Heart left ventricle (tissue), 16 donors: ENCODE measurements around the gene NEDD4L. TPM values are rescaled to one million over a fixed set of nuclear protein-coding genes. Genes with fewer than 3 reads are reported as not detected.

ENCODE experiments used
- ATAC-seq, 4 donors: fragments of 200-7000 bp; cut with Tn5 transposase; one replicate each; pipeline ENCODE4 v1.9.1; 2020 to 2022; ENCODE audit warnings: moderate library complexity in 4 of 4, mild to moderate bottlenecking in 3 of 4, moderate number of reproducible peaks in 1 of 4
- DNase-seq, 5 donors: peaks; one replicate each; pipeline ENCODE4 v3.0.0-alpha.2; 2020
- H3K27ac ChIP-seq, 12 donors: fragments of 200-600 bp; sonication (generic) in 4 of 12; one replicate each; pipeline versions ENCODE4 v1.5.0 to v1.8.0; 2016 to 2022; ENCODE audit warnings: mild to moderate bottlenecking in 2 of 12
- H3K27me3 ChIP-seq, 9 donors: fragments of 200-600 bp; sonication (generic) in 2 of 9; one replicate each; pipeline versions ENCODE4 v1.5.1 to v1.8.0; 2016 to 2022; ENCODE audit warnings: mild to moderate bottlenecking in 3 of 9
- H3K36me3 ChIP-seq, 9 donors: fragments of 200-600 bp; sonication (generic) in 2 of 9; one replicate each; pipeline versions ENCODE4 v1.5.0 to v1.8.0; 2018 to 2022; ENCODE audit warnings: mild to moderate bottlenecking in 2 of 9
- H3K4me1 ChIP-seq, 12 donors: fragments of 200-600 bp; sonication (generic) in 4 of 12; one replicate each; pipeline versions ENCODE4 v1.5.0 to v1.8.0; 2016 to 2022; ENCODE audit warnings: mild to moderate bottlenecking in 3 of 12
- H3K4me3 ChIP-seq, 12 donors: fragments of 200-600 bp; sonication (generic) in 4 of 12; one replicate each; pipeline versions ENCODE4 v1.5.0 to v1.8.0; 2017 to 2022; ENCODE audit warnings: mild to moderate bottlenecking in 9 of 12, moderate library complexity in 4 of 12
- H3K9me3 ChIP-seq, 12 donors: fragments of 200-600 bp; sonication (generic) in 4 of 12; one replicate each; pipeline versions ENCODE4 v1.5.0 to v1.8.0; 2016 to 2022; ENCODE audit warnings: mild to moderate bottlenecking in 1 of 12
- CTCF ChIP-seq, 12 donors: fragments of 200-600 bp; sonication (generic) in 4 of 12; IDR thresholded peaks; one replicate each; pipeline versions ENCODE4 v1.5.0 to v1.8.0; 2018 to 2022; ENCODE audit warnings: antibody characterized with exemption in 12 of 12, mild to moderate bottlenecking in 5 of 12
- POLR2A ChIP-seq, 2 donors: fragments of 450-650 bp; IDR thresholded peaks; one replicate each; pipeline ENCODE4 v1.6.1; 2017; ENCODE audit warnings: antibody characterized with exemption in 2 of 2, mild to moderate bottlenecking in 2 of 2, moderate library complexity in 2 of 2
- WGBS, 4 donors: extraction: QIAGEN DNeasy Blood & Tissue Kit in 2 of 4; methylation state at CpG; one replicate each; pipeline versions ENCODE4 v1.1.5 to v1.1.7; 2013 to 2018; 5-methylcytosine and 5-hydroxymethylcytosine counted together
- intact Hi-C, 10 donors: fragments of 100-400 bp; cut with DNase I; formaldehyde crosslinking; loops; one replicate each; pipeline versions ENCODE4 v1.11.1 to v1.14.2; 2022
- polyA plus RNA-seq, 2 donors: library from polyadenylated mRNA; stranded (reverse); fragments of 200-250 nt; gene quantifications; one replicate each; pipeline ENCODE4 v1.2.3, GENCODE V29; 2013
- total RNA-seq, 9 donors: library from RNA; depleted of rRNA in 2 of 9; stranded (reverse); fragments of >200 nt in 2 of 9; fragmentation: NEBNext Ultra II Directional in 3 of 9; extraction: Animal tissue kit (Norgen Biotek cat#: 25700) in 3 of 9; gene quantifications; one replicate each; pipeline versions ENCODE4 v1.1.0 to v1.2.4, GENCODE V29; 2016 to 2023
- donor health status: ischemic (EF 13 %, LVEDD 7.1; RV severe dilation, severe dysfunction).
- donor health status: healthy with polysubstance abuse.
- donor health status: DM: no; HTN: yes; CAD: no.
- donor health status: DM: no; HTN: no; CAD: no.
- donor health status: ischemic (EF 25% LVEDD 6.9; RV normal size, moderate dysfunction).
- donor health status: ischemic (EF 25% LVEDD 5.7; RV mildly dilated, moderate dysfunction).
- donor health status: healthy.
- donor health status: DM: yes; HTN: yes; CAD: no.
- donor health status: ischemic (EF 35%, LVEDD 5.7; RV mildly dilated, moderate dysfunction).
- donor health status: nonischemic (EF 11% LVEDD 7.7; RV severe dilation, severe dysfunction).
- donor health status: DM: yes; HTN: yes; CAD: no.
- donor health status: PGD.
- donor health status: ischemic (EF 29% LVEDD 5.4; RV normal size, mild dysfunction).
- donor health status: nonischemic (EF 23%, LVEDD 6.1; RV moderate dilation, normal function).

NEDD4L gene
- total and polyA plus RNA-seq, 11 donors = 14.7 to 64.1 (median 51.7) TPM

GRCh38 chr18:58268849-58269248, 224.8 kb downstream of the NEDD4L start:
- no peaks in the 10 kb centered on the region for H3K36me3 ChIP-seq
- H3K9me3 ChIP-seq = no peaks in the 10 kb centered on the region
- TF ChIP-seq CTCF (IDR thresholded peaks at IDR 0.05) = no peak
- no peak for TF ChIP-seq POLR2A (IDR thresholded peaks at IDR 0.05)
- no peaks in the 10 kb centered on the region for H3K27me3 ChIP-seq
- DNase-seq (no peak), ATAC-seq (peak in 2 of 4 donors; percentile 13 to 38)
- H3K4me1 ChIP-seq = peaks cover 0 to 52% (median 20%) of the 10 kb centered on the region in 12 donors
- H3K4me3 ChIP-seq = no peak overlapping the region
- intact Hi-C loops = loop anchor here in 1 of 10 donors (2.0 kb wide), 1 partner anchor 16 kb away; no protein-coding TSS in a partner anchor
- H3K27ac ChIP-seq = peak overlapping the region in 2 of 12 donors; percentile 12 to 21
- WGBS, 4 donors = 8 to 29% (median 14%) methylated on average over 2 of the region's 2 CpGs

- WGBS, 4 donors = 76 to 83% (median 80%) methylated on average over 5 of the region's 5 CpGs
- TF ChIP-seq CTCF (IDR thresholded peaks at IDR 0.05) (no peak), POLR2A (IDR thresholded peaks at IDR 0.05) (no peak)
- no peak for ATAC-seq
- intact Hi-C loops = loop anchor here in 2 of 10 donors (2.0 to 5.0 kb wide), 2 partner anchors 15 to 37 kb away; no protein-coding TSS in a partner anchor
- Histone ChIP-seq H3K4me3 (no peak overlapping the region), H3K9me3 (no peaks in the 10 kb centered on the region), H3K27ac (peak overlapping the region in 4 of 12 donors; percentile 37 to 75 (median 55)), H3K27me3 (no peaks in the 10 kb centered on the region), H3K4me1 (peaks cover 0 to 58% (median 15%) of the 10 kb centered on the region in 12 donors), H3K36me3 (no peaks in the 10 kb centered on the region)
- DNase-seq = no peak
Measured at GRCh38 chr18:58269931-58270330, 225.9 kb downstream of the NEDD4L start.

- Histone ChIP-seq H3K4me3 (no peak overlapping the region), H3K27ac (peak overlapping the region in 8 of 12 donors; percentile 6 to 75 (median 42)), H3K36me3 (no peaks in the 10 kb centered on the region), H3K27me3 (no peaks in the 10 kb centered on the region), H3K9me3 (no peaks in the 10 kb centered on the region), H3K4me1 (peaks cover 0 to 53% (median 15%) of the 10 kb centered on the region in 12 donors)
- DNase-seq = no peak
- TF ChIP-seq CTCF (IDR thresholded peaks at IDR 0.05) (no peak), POLR2A (IDR thresholded peaks at IDR 0.05) (no peak)
- 81 to 83% (median 83%) methylated on average over 4 of the region's 4 CpGs for WGBS, 4 donors
- intact Hi-C loops = loop anchor here in 1 of 10 donors (5.0 kb wide), 1 partner anchor 37 kb away; no protein-coding TSS in a partner anchor
- no peak for ATAC-seq
Measured at GRCh38 chr18:58270396-58270795, 226.4 kb downstream of the NEDD4L start.

DNA sequence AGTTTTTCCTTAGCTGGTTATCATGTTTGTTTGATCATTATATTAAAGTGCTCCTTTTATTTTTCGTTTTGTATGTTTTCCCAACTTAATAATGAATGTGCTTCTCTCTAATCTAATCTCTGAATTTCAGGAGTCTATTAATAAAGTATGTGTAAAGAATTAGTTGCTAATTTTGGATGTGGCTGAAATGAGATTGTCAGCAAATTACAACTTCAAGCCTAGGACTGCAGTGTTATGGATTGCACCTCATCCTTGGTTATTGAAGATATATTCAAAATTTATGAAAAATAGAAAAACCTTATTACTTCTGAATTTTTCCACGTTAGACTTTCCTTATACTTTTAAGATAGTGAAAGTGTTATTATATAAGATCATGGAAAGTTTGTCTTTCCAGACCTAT, 227.7 kb downstream of the NEDD4L start:
- no peaks in the 10 kb centered on the region for H3K27me3 ChIP-seq
- no peaks in the 10 kb centered on the region for H3K36me3 ChIP-seq
- intact Hi-C loops = loop anchor here in 1 of 10 donors (5.0 kb wide), 1 partner anchor 36 kb away; no protein-coding TSS in a partner anchor
- DNase-seq (no peak), ATAC-seq (peak in 1 of 4 donors; percentile 36)
- H3K4me1 ChIP-seq = peaks cover 0 to 53% (median 15%) of the 10 kb centered on the region in 12 donors
- no peak overlapping the region for H3K4me3 ChIP-seq
- 39 to 51% (median 45%) methylated on average over 2 of the region's 2 CpGs for WGBS, 4 donors
- TF ChIP-seq CTCF (IDR thresholded peaks at IDR 0.05) (no peak), POLR2A (IDR thresholded peaks at IDR 0.05) (no peak)
- H3K9me3 ChIP-seq = no peaks in the 10 kb centered on the region
- H3K27ac ChIP-seq = peak overlapping the region in 11 of 12 donors; percentile 16 to 75 (median 58)
